Measurements from ENCODE around the gene PRSS33.

DNA sequence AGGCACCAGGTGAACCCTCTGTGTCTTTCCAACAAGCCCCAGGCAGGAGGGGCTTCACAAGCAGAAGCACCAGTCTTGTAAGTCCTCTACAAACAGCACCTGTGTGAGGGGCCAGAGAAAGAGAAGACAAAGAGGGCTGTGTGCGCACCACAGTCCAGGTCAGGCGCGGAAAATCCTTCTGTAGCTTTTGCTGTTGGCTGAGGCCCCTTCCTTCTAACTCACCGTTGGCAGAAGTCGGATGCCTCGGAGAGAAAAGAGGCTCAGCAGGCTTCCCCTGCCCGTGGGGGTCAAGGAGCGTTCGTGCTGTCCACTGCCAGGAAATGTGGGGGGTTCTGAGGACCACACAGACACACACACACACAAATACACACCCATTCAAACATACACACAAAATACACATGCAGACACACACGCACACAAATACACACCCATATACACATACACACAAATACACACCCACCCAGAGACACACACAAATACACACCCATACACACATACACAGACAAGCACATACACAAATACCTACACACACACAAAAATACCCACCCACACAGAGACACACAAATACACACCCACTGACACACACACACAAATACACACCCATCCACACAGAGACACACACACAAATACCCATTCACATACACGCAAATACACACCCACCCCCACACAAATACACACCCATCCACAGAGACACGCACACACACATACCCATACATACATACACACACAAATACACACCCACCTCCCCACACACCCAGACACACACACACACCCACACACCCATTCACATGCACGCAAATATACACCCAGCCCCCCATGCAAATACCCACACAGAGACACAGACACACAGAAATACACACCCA lies 49.5 kb upstream of the PRSS33 start:
- TF ChIP-seq, protein P1, sequence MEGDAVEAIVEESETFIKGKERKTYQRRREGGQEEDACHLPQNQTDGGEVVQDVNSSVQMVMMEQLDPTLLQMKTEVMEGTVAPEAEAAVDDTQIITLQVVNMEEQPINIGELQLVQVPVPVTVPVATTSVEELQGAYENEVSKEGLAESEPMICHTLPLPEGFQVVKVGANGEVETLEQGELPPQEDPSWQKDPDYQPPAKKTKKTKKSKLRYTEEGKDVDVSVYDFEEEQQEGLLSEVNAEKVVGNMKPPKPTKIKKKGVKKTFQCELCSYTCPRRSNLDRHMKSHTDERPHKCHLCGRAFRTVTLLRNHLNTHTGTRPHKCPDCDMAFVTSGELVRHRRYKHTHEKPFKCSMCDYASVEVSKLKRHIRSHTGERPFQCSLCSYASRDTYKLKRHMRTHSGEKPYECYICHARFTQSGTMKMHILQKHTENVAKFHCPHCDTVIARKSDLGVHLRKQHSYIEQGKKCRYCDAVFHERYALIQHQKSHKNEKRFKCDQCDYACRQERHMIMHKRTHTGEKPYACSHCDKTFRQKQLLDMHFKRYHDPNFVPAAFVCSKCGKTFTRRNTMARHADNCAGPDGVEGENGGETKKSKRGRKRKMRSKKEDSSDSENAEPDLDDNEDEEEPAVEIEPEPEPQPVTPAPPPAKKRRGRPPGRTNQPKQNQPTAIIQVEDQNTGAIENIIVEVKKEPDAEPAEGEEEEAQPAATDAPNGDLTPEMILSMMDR (IDR thresholded peaks at IDR 0.05 in 8 of 11, conservative IDR thresholded peaks at IDR 0.05 in 3 of 11), result no peak
- TF ChIP-seq POLR2AphosphoS5 (IDR thresholded peaks at IDR 0.05) (no peak), POLR2A (IDR thresholded peaks at IDR 0.05) (no peak)

Data from spleen (tissue), 7 donors.